Sigmoid colon (tissue), 7 donors: ENCODE results near the gene CHRNA4. TPM values are rescaled to one million over a fixed set of nuclear protein-coding genes. Genes with fewer than 3 reads are reported as not detected.

Source experiments
- DNase-seq: peaks from one replicate; pipeline ENCODE4 v3.0.0-alpha.2; 2019
- H3K27ac ChIP-seq, 4 donors: fragments of 200-600 bp; sonication (generic); one replicate each; pipeline ENCODE4 v1.5.1; 2016 to 2019; ENCODE audit warnings: mild to moderate bottlenecking in 1 of 4
- H3K27me3 ChIP-seq, 3 donors: fragments of 200-600 bp; sonication (generic); one replicate each; pipeline ENCODE4 v1.5.1; 2019; ENCODE audit warnings: mild to moderate bottlenecking in 1 of 3
- H3K36me3 ChIP-seq, 4 donors: fragments of 200-600 bp; sonication (generic); one replicate each; pipeline ENCODE4 v1.5.1; 2016 to 2019
- H3K4me1 ChIP-seq, 4 donors: fragments of 200-600 bp; sonication (generic); one replicate each; pipeline ENCODE4 v1.5.1; 2017 to 2019
- H3K4me3 ChIP-seq, 4 donors: fragments of 200-600 bp; sonication (generic); one replicate each; pipeline ENCODE4 v1.5.1; 2017 to 2019; ENCODE audit warnings: mild to moderate bottlenecking in 2 of 4, moderate library complexity in 1 of 4
- H3K9me3 ChIP-seq, 4 donors: fragments of 200-600 bp in 3 of 4; sonication (generic) in 3 of 4; one replicate each; pipeline versions ENCODE4 v1.5.1 to v1.6.1; 2013 to 2019
- CTCF ChIP-seq, 4 experiments: fragments of 450-650 bp in 3 of 4; fragments of 200-600 bp in 1 of 4; IDR thresholded peaks; one replicate each; pipeline ENCODE4 v1.5.1; 2016 to 2019; ENCODE audit warnings: antibody characterized with exemption in 4 of 4, mild to moderate bottlenecking in 3 of 4, moderate library complexity in 2 of 4
- EP300 ChIP-seq, 4 donors: sonication (generic); formaldehyde crosslinking; IDR thresholded peaks; one replicate each; pipeline ENCODE4 v1.6.1; 2017; ENCODE audit warnings: antibody characterized with exemption in 4 of 4
- POLR2A ChIP-seq, 2 donors: fragments of 450-650 bp; IDR thresholded peaks; one replicate each; pipeline ENCODE4 v1.6.1; 2016; ENCODE audit warnings: antibody characterized with exemption in 2 of 2, mild to moderate bottlenecking in 2 of 2, moderate library complexity in 2 of 2
- POLR2AphosphoS5 ChIP-seq, 4 donors: sonication (generic); formaldehyde crosslinking; IDR thresholded peaks; one replicate each; pipeline ENCODE4 v1.6.1; 2017; ENCODE audit warnings: antibody characterized with exemption in 4 of 4
- WGBS, 2 donors: extraction: QIAGEN DNeasy Blood & Tissue Kit; methylation state at CpG; one replicate each; pipeline ENCODE4 v1.1.7; 2013; 5-methylcytosine and 5-hydroxymethylcytosine counted together
- intact Hi-C: fragments of 100-400 bp; cut with DNase I; formaldehyde crosslinking; loops from one replicate; pipeline ENCODE4 v1.15.1; 2023
- polyA plus RNA-seq, 3 donors: library from polyadenylated mRNA; stranded (reverse); fragments of 200-250 nt; gene quantifications; one replicate each; pipeline ENCODE4 v1.2.3, GENCODE V29; 2013
- total RNA-seq, 4 donors: library from RNA; depleted of rRNA; stranded (reverse); fragments of >200 nt; gene quantifications; one replicate each; pipeline ENCODE4 v1.1.0, GENCODE V29; 2016
- donor health status: healthy with polysubstance abuse.
- donor health status: Bipolar disorder and iron deficiency.
- donor health status: healthy.

CHRNA4 gene
- total and polyA plus RNA-seq, 7 donors, result 0.07 to 1.1 TPM; not detected in 5

- Histone ChIP-seq H3K27me3 (peaks cover 0 to 78% (median 16%) of the 10 kb centered on the region in 3 donors), H3K27ac (no peak overlapping the region), H3K9me3 (no peaks in the 10 kb centered on the region), H3K4me3 (no peak overlapping the region), H3K36me3 (no peaks in the 10 kb centered on the region), H3K4me1 (no peaks in the 10 kb centered on the region)
- no peak for TF ChIP-seq POLR2AphosphoS5 (IDR thresholded peaks at IDR 0.05)
- no peak for TF ChIP-seq POLR2A (IDR thresholded peaks at IDR 0.05)
- TF ChIP-seq CTCF (IDR thresholded peaks at IDR 0.05), result no peak
- no peak for TF ChIP-seq EP300 (IDR thresholded peaks at IDR 0.05)
- intact Hi-C loops, result no loop called here
- WGBS, 2 donors, result 79 to 85% methylated on average over 8 of the region's 8 CpGs
- no peak for DNase-seq
These were observed 7.0 kb upstream of the CHRNA4 start for GRCh38 chr20:63368151-63368550.

GRCh38 chr20:63367446-63368055 is 6.4 kb upstream of the CHRNA4 start:
- DNase-seq, result no peak
- Histone ChIP-seq H3K27me3 (peaks cover 6 to 78% (median 19%) of the 10 kb centered on the region in 3 donors), H3K4me3 (no peak overlapping the region), H3K9me3 (no peaks in the 10 kb centered on the region), H3K36me3 (no peaks in the 10 kb centered on the region), H3K4me1 (no peaks in the 10 kb centered on the region), H3K27ac (no peak overlapping the region)
- WGBS, 2 donors, result 61 to 73% methylated on average over 24 of the region's 24 CpGs
- intact Hi-C loops, result no loop called here
- TF ChIP-seq EP300 (IDR thresholded peaks at IDR 0.05) (no peak), CTCF (IDR thresholded peaks at IDR 0.05) (no peak), POLR2AphosphoS5 (IDR thresholded peaks at IDR 0.05) (no peak), POLR2A (IDR thresholded peaks at IDR 0.05) (no peak)

- Histone ChIP-seq H3K36me3 (no peaks in the 10 kb centered on the region), H3K9me3 (no peaks in the 10 kb centered on the region), H3K27me3 (peaks cover 10 to 82% (median 26%) of the 10 kb centered on the region in 3 donors), H3K4me1 (no peaks in the 10 kb centered on the region), H3K27ac (no peak overlapping the region), H3K4me3 (no peak overlapping the region)
- DNase-seq, result no peak
- 70 to 76% methylated on average over 30 of the region's 30 CpGs for whole genome bisulfite sequencing, 2 donors
- intact Hi-C loops, result no loop called here
- no peak for TF ChIP-seq POLR2A (IDR thresholded peaks at IDR 0.05)
- no peak for TF ChIP-seq CTCF (IDR thresholded peaks at IDR 0.05)
These were observed 5.5 kb upstream of the CHRNA4 start for GRCh38 chr20:63366390-63367365.

GRCh38 chr20:63365601-63366389 is 4.6 kb upstream of the CHRNA4 start:
- H3K4me1 ChIP-seq, result peaks cover 0 to 4% (median 3%) of the 10 kb centered on the region in 4 donors
- H3K27ac ChIP-seq, result no peak overlapping the region
- H3K36me3 ChIP-seq, result no peaks in the 10 kb centered on the region
- intact Hi-C loops, result no loop called here
- H3K9me3 ChIP-seq, result no peaks in the 10 kb centered on the region
- DNase-seq, result no peak
- H3K27me3 ChIP-seq, result peaks cover 17 to 81% (median 32%) of the 10 kb centered on the region in 3 donors
- H3K4me3 ChIP-seq, result no peak overlapping the region
- TF ChIP-seq EP300 (IDR thresholded peaks at IDR 0.05) (no peak), POLR2AphosphoS5 (IDR thresholded peaks at IDR 0.05) (no peak), POLR2A (IDR thresholded peaks at IDR 0.05) (no peak), CTCF (IDR thresholded peaks at IDR 0.05) (no peak)
- WGBS, 2 donors, result 72 to 86% methylated on average over 22 of the region's 22 CpGs
